HepG2 (cell line): ENCODE results near the gene HK2. TPM values are rescaled to one million over a fixed set of nuclear protein-coding genes. Genes with fewer than 3 reads are reported as not detected.
A peak's percentile ranks its signal among the peaks of the same experiment; 100 is the strongest.

Source experiments
- BCL3 ChIP-seq: sonication (generic); formaldehyde crosslinking; IDR thresholded peaks from 2 replicates; pipeline ENCODE4 v1.5.1; 2020; ENCODE audit warnings: mild to moderate bottlenecking, missing genetic modification reagents, moderate library complexity
- ELK4 ChIP-seq: sonication (generic); formaldehyde crosslinking; IDR thresholded peaks from 2 replicates; pipeline ENCODE4 v1.9.0; 2021; ENCODE audit warnings: missing genetic modification reagents, borderline replicate concordance
- KAT7 ChIP-seq: IDR thresholded peaks from 2 replicates; pipeline ENCODE4 v1.6.1; 2018; ENCODE audit warnings: borderline replicate concordance, missing compliant biosample characterization
- SIX1 ChIP-seq: sonication (generic); formaldehyde crosslinking; IDR thresholded peaks from 2 replicates; pipeline ENCODE4 v1.4.0; 2020; ENCODE audit warnings: missing genetic modification reagents, borderline replicate concordance
- SIX4 ChIP-seq: sonication (generic); formaldehyde crosslinking; IDR thresholded peaks from 2 replicates; pipeline ENCODE4 v1.4.0; 2020; ENCODE audit warnings: missing genetic modification reagents
- TEAD3 ChIP-seq: optimal IDR thresholded peaks from 2 replicates; pipeline ENCODE3; 2016; ENCODE audit warnings: borderline replicate concordance
- ZBTB25 ChIP-seq: IDR thresholded peaks from 2 replicates; pipeline ENCODE4 v1.6.1; 2018; ENCODE audit warnings: missing genetic modification reagents
- ZNF24 ChIP-seq: fragments of 450-650 bp; IDR thresholded peaks from 2 replicates; pipeline ENCODE4 v1.6.1; 2017; ENCODE audit warnings: antibody characterized with exemption, mild to moderate bottlenecking
- ZNF264 ChIP-seq: sonication (generic); formaldehyde crosslinking; IDR thresholded peaks from 2 replicates; pipeline ENCODE4 v1.4.0; 2020; ENCODE audit warnings: missing genetic modification reagents
- ZNF274 ChIP-seq: sonication (generic); formaldehyde crosslinking; IDR thresholded peaks from 2 replicates; pipeline ENCODE4 v1.5.1; 2020; ENCODE audit warnings: mild to moderate bottlenecking, missing genetic modification reagents
- ZNF407 ChIP-seq: sonication (generic); formaldehyde crosslinking; IDR thresholded peaks from one replicate; pipeline ENCODE4 v1.5.1; 2020; ENCODE audit warnings: mild to moderate bottlenecking, missing genetic modification reagents; ENCODE audit errors: not compliant biosample characterization
- ZNF512 ChIP-seq: sonication (generic); formaldehyde crosslinking; IDR thresholded peaks from 2 replicates; pipeline ENCODE4 v1.4.0; 2020; ENCODE audit warnings: mild to moderate bottlenecking, missing genetic modification reagents
- ZNF768 ChIP-seq: sonication (generic); formaldehyde crosslinking; IDR thresholded peaks from 2 replicates; pipeline ENCODE4 v1.4.0; 2020; ENCODE audit warnings: missing genetic modification reagents
- ZNF883 ChIP-seq: sonication (generic); formaldehyde crosslinking; IDR thresholded peaks from 2 replicates; pipeline ENCODE4 v1.5.1; 2020; ENCODE audit warnings: mild to moderate bottlenecking, missing genetic modification reagents; ENCODE audit errors: not compliant biosample characterization
- polyA plus RNA-seq, 8 experiments: library from polyadenylated mRNA; depleted of rRNA in 3 of 8; stranded (reverse) in 7 of 8; unstranded in 1 of 8; fragments of >200 nt; fragmentation: Illumina TruSeq in 4 of 8; extraction: Trizol in 4 of 8; gene quantifications; 2 replicates each; pipeline versions ENCODE4 v1.2.1 to v1.2.3, GENCODE V29; 2011 to 2016; ENCODE audit warnings: low read depth in 4 of 8, missing spikeins in 1 of 8, mixed read lengths in 1 of 8; ENCODE audit not compliant: insufficient read depth in 1 of 8
- total RNA-seq, 5 experiments: library from RNA; depleted of rRNA; stranded (reverse); fragments of >200 nt; fragmentation: Illumina TruSeq; extraction: Trizol; gene quantifications; 2 replicates each; pipeline ENCODE4 v1.2.3, GENCODE V29; 2016; ENCODE audit warnings: low read depth in 1 of 5

The HK2 gene
- total and polyA plus RNA-seq, 2 of the 13 experiments (the other 11 are each of a cell fraction or from before 2014, with no cell fraction given) = 13.2 to 101 TPM

- TF ChIP-seq ZNF407 (CRISPR knock-in tag) (peak; percentile 78), ZNF883 (peak; percentile 62), TEAD3 (CRISPR knock-in tag) (peak; percentile 64), BCL3 (0 out of 2 replicates have a peak, but pooled peaks have one; percentile 54), ZBTB25 (CRISPR knock-in tag) (0 out of 2 replicates have a peak, but pooled peaks have one; percentile 13), ZNF768 (CRISPR knock-in tag) (peak; percentile 16), KAT7 (CRISPR knock-in tag) (0 out of 2 replicates have a peak, but pooled peaks have one; percentile 43), ZNF274 (peak; percentile 83; the same call in 1 of the 2 replicates), ELK4 (CRISPR knock-in tag) (no peak), ZNF264 (CRISPR knock-in tag) (0 out of 2 replicates have a peak, but pooled peaks have one; percentile 50), SIX4 (CRISPR knock-in tag) (peak; percentile 41; the same call in 1 of the 2 replicates), ZNF24 (no peak), SIX1 (CRISPR knock-in tag) (no peak), ZNF512 (CRISPR knock-in tag) (peak; percentile 30; the same call in 1 of the 2 replicates)
Measured at GRCh38 chr2:74924463-74925265, 90.7 kb downstream of the HK2 start (continued).
